ENCODE data around the gene RAD9A.

- TF ChIP-seq EZH2 (IDR thresholded peaks at IDR 0.05; ENCODE audit: insufficient read depth, poor library complexity, severe bottlenecking) = no peak
- TF ChIP-seq EZH2phosphoT487 (IDR thresholded peaks at IDR 0.05; ENCODE audit: insufficient read depth, low read depth) = no peak
These were observed 35.9 kb upstream of the RAD9A start for GRCh38 chr11:67355794-67356386.

Measured in GM23248 (cell line).